C4-2B (cell line): Measurements from ENCODE around the gene HGS.

Experiments used
- ZFX ChIP-seq: fragments of 450-650 bp; IDR thresholded peaks from 2 replicates; pipeline ENCODE4 v1.6.1; 2017
- TF ChIP-seq, protein P1 (sequence below): fragments of 450-650 bp; conservative IDR thresholded peaks from 2 replicates; pipeline ENCODE4 v1.5.1; 2017; ENCODE audit warnings: mild to moderate bottlenecking

DNA sequence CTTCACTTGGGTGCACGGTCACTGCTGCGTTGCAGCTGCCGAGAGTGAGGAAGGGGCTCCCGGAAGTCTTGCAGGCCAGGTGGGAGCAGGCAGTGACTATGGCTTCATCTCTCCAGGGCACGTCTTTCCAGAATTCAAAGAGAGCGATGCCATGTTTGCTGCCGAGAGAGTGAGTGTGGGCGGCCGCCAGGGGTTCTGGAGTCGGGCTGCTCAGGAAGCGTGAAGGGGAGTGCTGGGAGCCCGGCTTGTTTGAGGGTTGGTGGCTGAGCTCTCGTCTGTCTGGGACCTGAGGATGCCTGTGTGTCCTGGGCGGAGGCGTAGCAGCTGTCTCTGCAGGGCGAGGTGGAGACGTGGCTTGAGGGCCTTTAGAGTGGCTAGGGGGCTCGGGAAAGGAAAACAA is 6.3 kb downstream of the HGS start:
- TF ChIP-seq, protein P1, sequence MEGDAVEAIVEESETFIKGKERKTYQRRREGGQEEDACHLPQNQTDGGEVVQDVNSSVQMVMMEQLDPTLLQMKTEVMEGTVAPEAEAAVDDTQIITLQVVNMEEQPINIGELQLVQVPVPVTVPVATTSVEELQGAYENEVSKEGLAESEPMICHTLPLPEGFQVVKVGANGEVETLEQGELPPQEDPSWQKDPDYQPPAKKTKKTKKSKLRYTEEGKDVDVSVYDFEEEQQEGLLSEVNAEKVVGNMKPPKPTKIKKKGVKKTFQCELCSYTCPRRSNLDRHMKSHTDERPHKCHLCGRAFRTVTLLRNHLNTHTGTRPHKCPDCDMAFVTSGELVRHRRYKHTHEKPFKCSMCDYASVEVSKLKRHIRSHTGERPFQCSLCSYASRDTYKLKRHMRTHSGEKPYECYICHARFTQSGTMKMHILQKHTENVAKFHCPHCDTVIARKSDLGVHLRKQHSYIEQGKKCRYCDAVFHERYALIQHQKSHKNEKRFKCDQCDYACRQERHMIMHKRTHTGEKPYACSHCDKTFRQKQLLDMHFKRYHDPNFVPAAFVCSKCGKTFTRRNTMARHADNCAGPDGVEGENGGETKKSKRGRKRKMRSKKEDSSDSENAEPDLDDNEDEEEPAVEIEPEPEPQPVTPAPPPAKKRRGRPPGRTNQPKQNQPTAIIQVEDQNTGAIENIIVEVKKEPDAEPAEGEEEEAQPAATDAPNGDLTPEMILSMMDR, result no peak
- TF ChIP-seq ZFX, result no peak
